GM21526 (cell line): ENCODE measurements around the gene SZT2.
"Not testable (repeated sequence)": the region's sequence is repeated elsewhere in the genome, so short reads cannot be mapped to it uniquely, and the experiment has no call there.

Experiments
- ATAC-seq: cut with Tn5 transposase; IDR thresholded peaks from one replicate; pipeline ENCODE4 v1.9.1; 2021; ENCODE audit warnings: moderate library complexity; ENCODE audit not compliant: unreplicated experiment, low FRiP score

SZT2 gene

DNA sequence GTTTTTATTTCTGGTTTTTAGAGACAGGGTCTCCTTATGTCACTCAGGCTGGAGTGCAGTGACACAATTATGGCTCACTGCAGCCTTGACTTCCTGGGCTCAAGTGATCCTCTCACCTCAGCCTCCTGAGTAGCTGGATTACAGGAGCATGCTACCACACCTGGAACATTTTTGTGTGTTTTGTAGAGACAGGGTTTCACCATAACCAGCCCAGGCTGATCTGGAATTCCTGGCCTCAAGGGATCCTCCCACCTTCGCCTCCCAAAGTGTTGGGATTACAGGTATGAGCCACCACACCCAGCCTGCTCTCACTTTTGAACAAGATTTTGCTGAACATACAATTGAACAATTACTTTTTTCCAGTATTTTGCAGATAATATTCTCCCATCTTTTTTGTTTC lies 88.0 kb downstream of the SZT2 start:
- no peak for ATAC-seq

DNA sequence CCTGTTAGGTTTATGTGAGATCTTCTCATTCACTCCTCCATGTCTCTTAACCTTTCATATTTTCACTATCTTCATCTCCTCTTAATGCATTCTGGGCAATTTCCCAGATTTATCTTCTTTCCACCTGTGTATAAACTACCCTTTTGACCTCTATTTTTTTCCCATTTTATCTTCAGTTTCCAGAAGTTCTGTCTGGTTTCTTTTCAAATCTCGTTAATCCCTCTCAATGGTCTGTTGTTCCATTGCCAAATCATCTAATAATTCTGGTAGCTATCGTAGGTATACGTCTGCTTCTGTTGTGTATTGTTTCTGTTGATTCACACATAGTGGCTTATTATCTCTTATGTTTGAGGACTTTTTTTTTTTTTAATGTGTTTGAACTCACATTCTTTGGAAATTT lies 89.7 kb downstream of the SZT2 start:
- no peak for ATAC-seq

GRCh38 chr1:43481491-43481890 lies 91.8 kb downstream of the SZT2 start:
- no peak for ATAC-seq

DNA sequence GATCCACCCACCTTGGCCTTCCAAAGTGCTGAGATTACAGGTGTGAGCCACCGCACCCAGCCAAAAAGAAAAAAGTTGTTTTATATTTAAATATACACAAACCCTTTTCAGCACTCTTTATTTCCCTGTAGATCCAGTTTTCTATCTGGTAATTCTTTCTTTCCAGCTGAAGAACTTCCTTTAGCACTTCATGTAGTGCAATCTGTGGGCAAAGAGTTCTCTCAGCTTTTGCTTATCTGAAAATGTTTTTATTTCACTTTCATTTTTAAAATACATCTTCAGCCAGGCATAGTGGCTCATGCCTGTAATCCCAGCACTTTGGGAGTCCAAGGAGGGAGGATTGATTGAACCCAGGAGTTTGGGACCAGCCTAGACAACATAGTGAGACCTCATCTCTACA lies 92.5 kb downstream of the SZT2 start:
- no peak for ATAC-seq

DNA sequence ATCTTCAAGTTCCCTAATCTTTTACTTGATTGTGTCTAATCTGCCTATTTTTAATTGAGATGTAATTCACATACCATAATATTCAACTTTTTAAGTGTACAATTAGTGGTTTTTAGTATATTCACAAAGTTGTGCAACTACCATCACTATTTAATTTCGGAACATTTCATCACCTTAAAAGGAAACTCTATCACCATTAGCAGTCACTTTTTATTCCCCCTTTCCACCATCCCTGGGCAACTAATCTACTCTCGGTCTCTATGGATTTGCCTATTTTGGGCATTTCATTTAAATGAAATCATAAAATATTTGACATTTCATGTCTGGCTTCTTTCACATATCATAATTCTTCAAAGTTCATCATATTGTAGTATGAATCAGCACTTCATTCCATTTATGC lies 94.7 kb downstream of the SZT2 start:
- no peak for ATAC-seq

GRCh38 chr1:43488165-43488564 lies 98.5 kb downstream of the SZT2 start:
- ATAC-seq, result no peak

DNA sequence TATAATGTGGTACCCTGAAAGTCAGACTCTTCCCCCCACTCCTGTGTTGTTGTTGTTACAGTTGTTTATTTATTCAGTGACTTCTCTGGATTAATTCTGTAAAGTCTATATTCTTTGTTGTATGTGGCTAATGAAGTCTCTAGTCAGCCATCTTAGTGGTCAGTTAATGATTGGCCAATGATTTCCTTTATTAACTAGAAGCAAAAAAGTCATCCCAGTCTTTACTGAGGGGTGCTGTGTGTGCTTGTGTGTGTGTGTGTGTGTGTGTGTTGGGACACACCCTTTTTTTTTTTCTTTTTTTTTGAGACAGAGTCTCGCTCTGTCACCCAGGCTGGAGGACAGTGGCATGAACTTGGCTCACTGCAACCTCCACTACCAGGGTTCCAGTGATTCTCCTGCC lies 101.4 kb downstream of the SZT2 start:
- ATAC-seq, result no peak

DNA sequence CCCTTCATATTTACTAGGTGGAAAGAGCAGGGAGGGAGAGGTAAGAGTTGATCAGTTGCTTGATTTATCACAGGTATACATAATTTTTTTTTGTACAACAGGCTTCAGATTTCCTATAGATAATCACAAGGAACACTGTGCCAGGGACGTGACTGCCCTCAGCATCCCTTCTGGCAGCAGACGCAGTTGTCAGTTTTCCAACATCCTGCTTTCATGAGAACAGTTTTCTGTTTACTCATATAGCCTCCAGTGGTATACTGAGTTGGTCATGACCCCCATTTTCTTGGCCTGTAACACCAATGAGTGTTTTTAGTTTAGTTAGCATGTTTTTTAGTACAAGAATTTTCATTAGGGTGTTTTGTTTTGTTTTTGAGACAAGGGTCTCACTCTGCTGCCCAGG lies 103.1 kb downstream of the SZT2 start:
- no peak for ATAC-seq

DNA sequence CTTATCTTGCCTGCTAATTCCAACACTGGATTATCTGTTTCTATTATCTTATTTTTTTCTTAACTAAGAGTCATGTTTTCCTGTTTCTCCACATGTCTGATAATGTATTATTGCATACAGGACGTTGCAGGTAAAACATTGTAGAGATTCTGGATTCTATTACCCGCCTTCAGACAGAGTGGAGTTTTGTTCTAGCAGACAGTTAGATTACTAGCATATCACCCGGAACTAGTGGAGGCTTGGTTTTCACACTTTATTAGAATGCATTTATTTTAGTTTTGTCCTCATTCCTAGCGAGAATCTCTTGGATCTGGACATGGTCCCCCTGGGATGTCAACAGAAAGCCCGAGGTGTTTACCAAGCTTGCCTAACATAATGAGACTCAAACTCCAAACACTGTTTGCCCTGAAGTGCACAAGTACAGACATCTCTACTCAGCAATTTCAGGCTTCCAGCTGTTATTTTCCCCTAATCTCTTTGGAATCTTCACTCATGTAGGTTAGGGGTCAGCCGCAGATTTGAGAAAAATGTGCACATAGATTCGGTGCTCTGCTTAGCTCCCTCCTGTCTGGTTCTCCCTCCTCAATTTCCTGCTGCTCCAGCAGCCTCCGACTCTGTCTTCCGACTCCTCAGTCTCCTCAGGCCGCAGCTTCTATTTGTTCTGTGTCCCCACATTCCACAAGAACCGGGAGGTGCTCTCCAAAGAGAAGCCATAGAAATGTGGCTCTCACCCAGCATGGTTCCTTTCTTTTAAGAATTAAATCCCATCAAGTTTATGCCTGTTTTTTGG lies 104.2 kb downstream of the SZT2 start:
- ATAC-seq, result no peak

DNA sequence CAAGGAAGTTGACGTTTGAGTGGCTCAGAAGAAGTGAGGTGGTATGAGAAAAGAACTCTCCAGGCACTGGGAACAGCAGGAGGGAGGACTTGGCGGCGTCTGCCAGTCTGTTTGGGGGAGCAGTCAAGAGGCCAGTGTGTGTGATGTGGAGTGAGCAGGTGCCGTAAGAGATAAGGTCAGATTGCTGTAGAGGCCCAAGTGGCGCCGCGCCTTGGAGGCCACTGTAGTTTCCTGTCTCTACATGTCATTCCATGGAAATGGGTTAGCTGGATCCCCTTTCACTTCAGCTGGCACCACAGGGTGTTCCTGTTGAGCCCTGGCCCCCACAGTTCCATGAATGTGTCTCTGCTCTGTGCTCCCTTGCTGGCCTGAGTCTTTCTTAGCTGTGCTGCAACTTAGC lies 105.5 kb downstream of the SZT2 start:
- no peak for ATAC-seq

DNA sequence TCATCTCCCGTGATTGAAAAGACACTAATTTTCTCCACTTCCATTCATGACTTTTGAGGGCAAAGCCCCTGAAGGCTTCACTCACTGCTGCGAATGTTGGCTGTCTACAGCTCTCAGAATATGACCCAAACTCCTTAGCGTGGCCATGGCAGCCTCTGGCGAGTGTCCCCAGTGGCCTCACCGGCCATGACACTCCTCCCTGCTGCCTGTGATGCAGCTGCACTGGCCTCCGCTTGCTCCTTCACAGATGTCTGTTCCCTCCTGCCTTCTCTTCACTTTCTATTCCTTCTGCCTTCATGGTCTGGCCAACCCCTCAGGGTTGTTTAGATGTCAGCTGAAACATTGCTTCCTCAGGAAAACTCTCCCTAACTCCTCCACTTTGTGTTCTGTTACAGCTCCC lies 110.2 kb downstream of the SZT2 start:
- no peak for ATAC-seq

DNA sequence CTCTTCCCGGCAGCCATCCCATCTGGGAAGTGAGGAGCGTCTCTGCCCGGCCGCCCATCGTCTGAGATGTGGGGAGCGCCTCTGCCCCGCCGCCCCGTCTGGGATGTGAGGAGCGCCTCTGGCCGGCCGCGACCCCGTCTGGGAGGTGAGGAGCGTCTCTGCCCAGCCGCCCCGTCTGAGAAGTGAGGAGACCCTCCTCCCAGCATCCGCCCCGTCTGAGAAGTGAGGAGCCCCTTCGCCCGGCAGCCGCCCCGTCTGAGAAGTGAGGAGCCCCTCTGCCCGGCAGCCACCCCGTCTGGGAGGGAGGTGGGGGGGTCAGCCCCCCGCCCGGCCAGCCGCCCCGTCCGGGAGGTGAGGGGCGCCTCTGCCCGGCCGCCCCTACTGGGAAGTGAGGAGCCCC lies 112.1 kb downstream of the SZT2 start:
- not testable (repeated sequence) for ATAC-seq

GRCh38 chr1:43503534-43503933 lies 113.8 kb downstream of the SZT2 start:
- no peak for ATAC-seq
